ENCODE data around the gene AFG3L2. TPM values are rescaled to one million over a fixed set of nuclear protein-coding genes. Genes with fewer than 3 reads are reported as not detected.

Gene AFG3L2
- total and polyA plus RNA-seq, 2 of the 8 experiments (the other 6 are each of a cell fraction or from before 2014, with no cell fraction given): 29.7 to 84.8 TPM

DNA sequence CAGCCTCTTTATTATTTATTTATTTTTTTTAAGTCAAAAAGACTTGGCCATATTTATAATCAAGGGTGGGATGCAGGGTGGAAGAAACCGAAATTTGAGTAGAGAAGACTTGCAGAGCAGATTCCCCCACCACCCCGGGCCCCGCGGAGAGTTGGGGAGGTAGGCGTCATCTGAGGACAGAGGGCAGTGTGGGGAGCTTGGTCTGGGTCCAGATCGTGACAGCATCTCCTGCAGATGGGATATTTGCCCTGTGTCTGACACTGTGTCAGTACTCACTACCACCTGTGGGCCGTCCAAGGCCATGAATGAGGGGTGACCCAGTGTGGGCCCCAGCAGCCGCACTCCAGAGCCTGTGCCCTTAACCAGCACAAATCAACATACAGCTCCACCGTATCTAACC, 20.2 kb upstream of the AFG3L2 start:
- no peaks in the 10 kb centered on the region; a peak in 1 of 7 replicates for H3K4me1 ChIP-seq (replicated peaks in 1 of 4; ENCODE audit: control insufficient read depth in 3 of 4, insufficient read depth in 4 of 4, low read length in 3 of 4)
- no peaks in the 10 kb centered on the region for H3K23me2 ChIP-seq (ENCODE audit: low read depth, low read length)
- H3K4me2 ChIP-seq (ENCODE audit: insufficient read depth in 1 of 2, low read depth in 2 of 2, low read length in 2 of 2): no peak overlapping the region
- H3K79me2 ChIP-seq (ENCODE audit: control insufficient read depth in 1 of 2, insufficient read depth in 2 of 2, low read length in 2 of 2): no peaks in the 10 kb centered on the region
- POLR2A ChIA-PET (ENCODE audit: partially characterized antibody): no interaction called here
- CTCF ChIA-PET (ENCODE audit: partially characterized antibody): interaction anchor here (2.4 to 11.1 kb wide), 2 partner anchors 62 to 265 kb away, joined by 6 to 139 read pairs; partner anchors contain the start of gene SPIRE1
- H3K27ac ChIP-seq (ENCODE audit: low read depth, low read length): no peak overlapping the region
- DNase-seq (ENCODE audit: low read depth in 1 of 2, low spot score in 2 of 2) (no peak), FAIRE-seq (no peak)
- no peak overlapping the region for H3K18ac ChIP-seq (ENCODE audit: extremely low read depth, low read length)
- H2BK15ac ChIP-seq (ENCODE audit: low read length): no peak overlapping the region
- H2BK12ac ChIP-seq (ENCODE audit: low read depth, low read length): no peak overlapping the region
- H4K91ac ChIP-seq (replicated peaks; ENCODE audit: insufficient read length, low read length): no peak overlapping the region
- no peaks in the 10 kb centered on the region for H3K9me3 ChIP-seq (ENCODE audit: insufficient read depth in 2 of 2, low read depth in 1 of 2, low read length in 1 of 2)
- H3K36me3 ChIP-seq (ENCODE audit: control insufficient read depth in 2 of 4, insufficient read depth in 4 of 4, low read length in 3 of 4): no peaks in the 10 kb centered on the region
- H2BK5ac ChIP-seq (ENCODE audit: low read depth, low read length): no peak overlapping the region
- no peak overlapping the region for H4K5ac ChIP-seq (ENCODE audit: insufficient read length, low read depth, low read length)
- no peak overlapping the region for H3K4ac ChIP-seq (replicated peaks; ENCODE audit: insufficient read length, low read depth, low read length)
- H3K27me3 ChIP-seq (replicated peaks in 1 of 4; ENCODE audit: control insufficient read depth in 3 of 4, extremely low read depth in 1 of 4, insufficient read depth in 3 of 4, low read length in 3 of 4): no peaks in the 10 kb centered on the region
- WGBS, 2 experiments (ENCODE audit: extremely low coverage in 1 of 2, insufficient coverage in 1 of 2, insufficient read length in 1 of 2, insufficient replicate concordance in 2 of 2, low coverage in 1 of 2, low lambda C conversion rate in 2 of 2, missing lambda C conversion rate in 1 of 2): 92% methylated on average over 9 of the region's 9 CpGs; no CpG with 5 or more reads in 1 of the 2 experiments
- H3K14ac ChIP-seq (ENCODE audit: insufficient read length): no peak overlapping the region
- no peak overlapping the region; the same call in 1 of the 2 replicates for H4K8ac ChIP-seq (ENCODE audit: extremely low read depth, insufficient read depth, low read length)
- H2BK120ac ChIP-seq (replicated peaks; ENCODE audit: low read depth, low read length): no peak overlapping the region
- no peak overlapping the region for H3K23ac ChIP-seq (ENCODE audit: insufficient read length)
- no peak overlapping the region for H2AFZ ChIP-seq (ENCODE audit: low read length)
- H3K9ac ChIP-seq (replicated peaks in 1 of 4; ENCODE audit: extremely low read depth in 1 of 4, low read depth in 3 of 4, low read length in 3 of 4): no peak overlapping the region
- H3K56ac ChIP-seq (replicated peaks; ENCODE audit: insufficient read length, low read depth, low read length): no peak overlapping the region
- H2AK5ac ChIP-seq (ENCODE audit: low read depth, low read length): no peak overlapping the region
- no peak overlapping the region for H3K4me3 ChIP-seq (ENCODE audit: extremely low read depth in 1 of 4, insufficient read depth in 2 of 4, low read depth in 3 of 4, low read length in 4 of 4)
- no peak overlapping the region for H2BK20ac ChIP-seq (ENCODE audit: low read length)
- no peaks in the 10 kb centered on the region for H4K20me1 ChIP-seq (replicated peaks in 1 of 2; ENCODE audit: control insufficient read depth in 1 of 2, insufficient read depth in 2 of 2, low read length in 2 of 2)
- no peaks in the 10 kb centered on the region for H3K79me1 ChIP-seq (ENCODE audit: low read depth, low read length)
- TF ChIP-seq EZH2 (IDR thresholded peaks at IDR 0.05; ENCODE audit: low read depth, low read length, severe bottlenecking) (no peak), BRCA1 (IDR thresholded peaks at IDR 0.05; ENCODE audit: low read depth, low read length) (no peak), CHD2 (IDR thresholded peaks at IDR 0.05; ENCODE audit: low read length) (no peak), RXRA (IDR thresholded peaks at IDR 0.05; ENCODE audit: insufficient read depth, low read depth, low read length) (no peak), YY1 (IDR thresholded peaks at IDR 0.05; ENCODE audit: low read depth, low read length) (no peak), TAF1 (IDR thresholded peaks at IDR 0.05; ENCODE audit: low read depth, low read length) (no peak), TEAD4 (IDR thresholded peaks at IDR 0.05; ENCODE audit: low read depth, low read length) (no peak), KDM4A (IDR thresholded peaks at IDR 0.05; ENCODE audit: low read depth, low read length, severe bottlenecking) (no peak), KDM5A (IDR thresholded peaks at IDR 0.05; ENCODE audit: low read length) (no peak), CTBP2 (IDR thresholded peaks at IDR 0.05; ENCODE audit: borderline replicate concordance, insufficient read depth, insufficient read length, low read length) (no peak)
- TF ChIP-seq, protein P1, sequence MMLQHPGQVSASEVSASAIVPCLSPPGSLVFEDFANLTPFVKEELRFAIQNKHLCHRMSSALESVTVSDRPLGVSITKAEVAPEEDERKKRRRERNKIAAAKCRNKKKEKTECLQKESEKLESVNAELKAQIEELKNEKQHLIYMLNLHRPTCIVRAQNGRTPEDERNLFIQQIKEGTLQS (IDR thresholded peaks at IDR 0.05; ENCODE audit: insufficient read depth, low read depth, low read length): no peak
- TF ChIP-seq, protein P2, sequence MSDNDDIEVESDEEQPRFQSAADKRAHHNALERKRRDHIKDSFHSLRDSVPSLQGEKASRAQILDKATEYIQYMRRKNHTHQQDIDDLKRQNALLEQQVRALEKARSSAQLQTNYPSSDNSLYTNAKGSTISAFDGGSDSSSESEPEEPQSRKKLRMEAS (IDR thresholded peaks at IDR 0.05): no peak
- TF ChIP-seq, protein P3, sequence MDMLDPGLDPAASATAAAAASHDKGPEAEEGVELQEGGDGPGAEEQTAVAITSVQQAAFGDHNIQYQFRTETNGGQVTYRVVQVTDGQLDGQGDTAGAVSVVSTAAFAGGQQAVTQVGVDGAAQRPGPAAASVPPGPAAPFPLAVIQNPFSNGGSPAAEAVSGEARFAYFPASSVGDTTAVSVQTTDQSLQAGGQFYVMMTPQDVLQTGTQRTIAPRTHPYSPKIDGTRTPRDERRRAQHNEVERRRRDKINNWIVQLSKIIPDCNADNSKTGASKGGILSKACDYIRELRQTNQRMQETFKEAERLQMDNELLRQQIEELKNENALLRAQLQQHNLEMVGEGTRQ (IDR thresholded peaks at IDR 0.05; ENCODE audit: low read length): no peak

Measured in H1 (cell line).